ENCODE data around the gene MEOX1. TPM values are rescaled to one million over a fixed set of nuclear protein-coding genes. Genes with fewer than 3 reads are reported as not detected.

MEOX1 gene
- total and polyA plus RNA-seq, 2 of the 8 experiments (the other 6 are each of a cell fraction or from before 2014, with no cell fraction given) = not detected

GRCh38 chr17:43608313-43608712 is 53.4 kb downstream of the MEOX1 start:
- no peak overlapping the region for H2BK12ac ChIP-seq (ENCODE audit: low read depth, low read length)
- no peak overlapping the region for H4K8ac ChIP-seq (ENCODE audit: extremely low read depth, insufficient read depth, low read length)
- no peak overlapping the region for H3K4me2 ChIP-seq (ENCODE audit: insufficient read depth in 1 of 2, low read depth in 2 of 2, low read length in 2 of 2)
- DNase-seq (ENCODE audit: low read depth in 1 of 2, low spot score in 2 of 2) = no peak
- no peaks in the 10 kb centered on the region for H3K4me1 ChIP-seq (replicated peaks in 1 of 4; ENCODE audit: control insufficient read depth in 3 of 4, insufficient read depth in 4 of 4, low read length in 3 of 4)
- H2AFZ ChIP-seq (ENCODE audit: low read length) = no peak overlapping the region
- no peaks in the 10 kb centered on the region for H3K79me1 ChIP-seq (ENCODE audit: low read depth, low read length)
- H3K23ac ChIP-seq (ENCODE audit: insufficient read length) = no peak overlapping the region
- H3K79me2 ChIP-seq (ENCODE audit: control insufficient read depth in 1 of 2, insufficient read depth in 2 of 2, low read length in 2 of 2) = no peaks in the 10 kb centered on the region
- H3K56ac ChIP-seq (replicated peaks; ENCODE audit: insufficient read length, low read depth, low read length) = no peak overlapping the region
- no peak overlapping the region for H3K18ac ChIP-seq (ENCODE audit: extremely low read depth, low read length)
- H3K4ac ChIP-seq (replicated peaks; ENCODE audit: insufficient read length, low read depth, low read length) = no peak overlapping the region
- H2AK5ac ChIP-seq (ENCODE audit: low read depth, low read length) = no peak overlapping the region
- H2BK120ac ChIP-seq (replicated peaks; ENCODE audit: low read depth, low read length) = no peak overlapping the region
- no peak for TF ChIP-seq BCL11A (IDR thresholded peaks at IDR 0.05; ENCODE audit: low read depth in 2 of 2, low read length in 2 of 2)
- TF ChIP-seq TAF7 (optimal IDR thresholded peaks at IDR 0.05; ENCODE audit: borderline replicate concordance, low read depth, low read length) = no peak
- no peak for TF ChIP-seq EGR1 (IDR thresholded peaks at IDR 0.05; ENCODE audit: borderline replicate concordance, low read depth, low read length)
- TF ChIP-seq SUZ12 (IDR thresholded peaks at IDR 0.05; ENCODE audit: low read length) = no peak
- TF ChIP-seq KDM5A (IDR thresholded peaks at IDR 0.05; ENCODE audit: low read length) = no peak
- TF ChIP-seq GABPA (IDR thresholded peaks at IDR 0.05; ENCODE audit: borderline replicate concordance, insufficient read depth, low read length) = no peak
- TF ChIP-seq RBBP5 (IDR thresholded peaks at IDR 0.05; ENCODE audit: borderline replicate concordance, low read depth, low read length) = no peak
- no peak for TF ChIP-seq SAP30 (IDR thresholded peaks at IDR 0.05; ENCODE audit: insufficient read depth, insufficient replicate concordance, low read length)
- TF ChIP-seq SIX5 (IDR thresholded peaks at IDR 0.05; ENCODE audit: low read depth, low read length) = no peak
- TF ChIP-seq TCF12 (IDR thresholded peaks at IDR 0.05; ENCODE audit: low read depth, low read length) = no peak
- no peak overlapping the region for H3K4me3 ChIP-seq (ENCODE audit: extremely low read depth in 1 of 4, insufficient read depth in 2 of 4, low read depth in 3 of 4, low read length in 4 of 4)
- H4K91ac ChIP-seq (replicated peaks; ENCODE audit: insufficient read length, low read length) = no peak overlapping the region
- no peak overlapping the region for H2BK5ac ChIP-seq (ENCODE audit: low read depth, low read length)
- no peak overlapping the region for H2BK20ac ChIP-seq (ENCODE audit: low read length)
- H3K9me3 ChIP-seq (ENCODE audit: insufficient read depth in 2 of 2, low read depth in 1 of 2, low read length in 1 of 2) = peaks cover 0 to 4% of the 10 kb centered on the region in 2 experiments; a peak in 1 of 4 replicates
- H4K5ac ChIP-seq (ENCODE audit: insufficient read length, low read depth, low read length) = no peak overlapping the region
- no peak overlapping the region for H2BK15ac ChIP-seq (ENCODE audit: low read length)
- ChIA-PET CTCF (ENCODE audit: partially characterized antibody) (interaction anchor here (1.3 to 1.6 kb wide), 2 partner anchors 31 to 65 kb away, joined by 5 to 7 read pairs; no protein-coding TSS in a partner anchor), POLR2A (ENCODE audit: partially characterized antibody) (interaction anchor here (1.5 kb wide), 1 partner anchor 18 kb away, joined by 3 read pairs; no protein-coding TSS in a partner anchor)
- H3K27me3 ChIP-seq (replicated peaks in 1 of 4; ENCODE audit: control insufficient read depth in 3 of 4, extremely low read depth in 1 of 4, insufficient read depth in 3 of 4, low read length in 3 of 4) = no peaks in the 10 kb centered on the region
- H3K9ac ChIP-seq (replicated peaks in 1 of 4; ENCODE audit: extremely low read depth in 1 of 4, low read depth in 3 of 4, low read length in 3 of 4) = no peak overlapping the region
- WGBS, 2 experiments (ENCODE audit: extremely low coverage in 1 of 2, insufficient coverage in 1 of 2, insufficient read length in 1 of 2, insufficient replicate concordance in 2 of 2, low coverage in 1 of 2, low lambda C conversion rate in 2 of 2, missing lambda C conversion rate in 1 of 2) = 100% methylated on average over 1 of the region's 1 CpG; no CpG with 5 or more reads in 1 of the 2 experiments
- no peaks in the 10 kb centered on the region for H3K36me3 ChIP-seq (ENCODE audit: control insufficient read depth in 2 of 4, insufficient read depth in 4 of 4, low read length in 3 of 4)
- no peaks in the 10 kb centered on the region for H3K23me2 ChIP-seq (ENCODE audit: low read depth, low read length)
- no peaks in the 10 kb centered on the region for H4K20me1 ChIP-seq (replicated peaks in 1 of 2; ENCODE audit: control insufficient read depth in 1 of 2, insufficient read depth in 2 of 2, low read length in 2 of 2)
- H3K27ac ChIP-seq (ENCODE audit: low read depth, low read length) = no peak overlapping the region
- FAIRE-seq = no peak
- no peak overlapping the region for H3K14ac ChIP-seq (ENCODE audit: insufficient read length)
